Astrocyte of the hippocampus (primary cell): ENCODE measurements around the gene RNF157.
"Not testable (repeated sequence)": the region's sequence is repeated elsewhere in the genome, so short reads cannot be mapped to it uniquely, and the experiment has no call there.

Experiments used
- DNase-seq: peaks from one replicate; pipeline ENCODE4 v3.0.0; 2011; ENCODE audit warnings: low read depth, low spot score

The RNF157 gene

GRCh38 chr17:76189741-76190140 is 50.6 kb downstream of the RNF157 start:
- no peak for DNase-seq

GRCh38 chr17:76189247-76189646 is 51.0 kb downstream of the RNF157 start:
- DNase-seq = no peak

DNA sequence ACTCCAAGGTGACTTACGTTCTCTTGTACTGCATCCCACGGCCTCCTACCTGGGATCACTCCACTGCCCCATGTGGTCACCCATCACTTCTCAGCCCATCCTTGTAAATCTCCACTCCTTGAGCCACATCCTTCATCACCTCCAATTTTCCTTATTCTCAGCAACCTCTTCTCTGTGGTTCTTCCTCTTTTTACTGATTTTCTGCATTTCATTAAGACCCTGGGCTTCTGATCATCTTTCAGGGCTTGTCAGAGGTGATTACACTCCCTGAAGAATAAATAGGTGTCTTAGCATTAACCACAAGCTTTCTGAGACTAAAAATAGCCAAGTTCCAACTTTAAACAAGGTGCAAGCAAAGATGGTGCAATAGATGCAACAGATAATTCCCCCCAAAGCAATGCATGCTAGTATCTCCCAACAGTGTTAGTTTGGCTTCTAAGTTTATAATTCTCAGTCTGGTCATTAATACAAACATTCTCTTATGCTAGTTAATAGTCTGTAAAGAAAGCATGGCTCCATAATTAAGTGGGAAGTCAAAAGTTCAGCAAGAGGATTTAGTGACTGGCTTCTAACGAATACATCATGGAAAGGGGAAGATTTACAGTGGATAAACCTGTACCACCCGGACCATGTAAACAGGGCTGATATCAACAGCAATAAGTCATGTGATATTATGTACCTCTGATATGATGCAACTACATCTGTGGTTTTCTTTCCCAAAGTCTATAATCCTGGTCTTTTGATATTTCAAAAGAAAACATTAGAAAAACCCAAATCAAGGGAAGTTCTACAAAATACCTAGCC is 51.9 kb downstream of the RNF157 start:
- no peak for DNase-seq

DNA sequence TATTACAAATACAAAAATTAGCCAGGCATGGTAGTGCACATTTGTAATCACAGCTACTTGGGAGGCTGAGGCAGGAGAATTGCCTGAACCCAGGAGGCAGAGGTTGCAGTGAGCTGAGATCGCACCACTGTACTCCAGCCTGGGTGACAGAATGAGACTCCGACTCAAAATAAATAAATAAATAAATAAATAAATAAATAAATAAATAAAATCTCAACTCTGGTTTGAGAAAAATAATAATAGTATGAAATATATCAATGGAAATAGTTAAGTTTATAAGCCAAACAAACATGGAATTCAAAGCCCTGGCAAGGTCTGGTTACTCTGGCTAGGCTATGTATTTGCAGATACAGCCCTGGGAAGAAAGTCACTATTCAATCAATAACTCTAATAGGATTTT is 53.5 kb downstream of the RNF157 start:
- not testable (repeated sequence) for DNase-seq

GRCh38 chr17:76184290-76184689 is 56.0 kb downstream of the RNF157 start:
- DNase-seq = no peak

- peak; percentile 92 for DNase-seq
These were observed 58.1 kb downstream of the RNF157 start for GRCh38 chr17:76182016-76182764.

DNA sequence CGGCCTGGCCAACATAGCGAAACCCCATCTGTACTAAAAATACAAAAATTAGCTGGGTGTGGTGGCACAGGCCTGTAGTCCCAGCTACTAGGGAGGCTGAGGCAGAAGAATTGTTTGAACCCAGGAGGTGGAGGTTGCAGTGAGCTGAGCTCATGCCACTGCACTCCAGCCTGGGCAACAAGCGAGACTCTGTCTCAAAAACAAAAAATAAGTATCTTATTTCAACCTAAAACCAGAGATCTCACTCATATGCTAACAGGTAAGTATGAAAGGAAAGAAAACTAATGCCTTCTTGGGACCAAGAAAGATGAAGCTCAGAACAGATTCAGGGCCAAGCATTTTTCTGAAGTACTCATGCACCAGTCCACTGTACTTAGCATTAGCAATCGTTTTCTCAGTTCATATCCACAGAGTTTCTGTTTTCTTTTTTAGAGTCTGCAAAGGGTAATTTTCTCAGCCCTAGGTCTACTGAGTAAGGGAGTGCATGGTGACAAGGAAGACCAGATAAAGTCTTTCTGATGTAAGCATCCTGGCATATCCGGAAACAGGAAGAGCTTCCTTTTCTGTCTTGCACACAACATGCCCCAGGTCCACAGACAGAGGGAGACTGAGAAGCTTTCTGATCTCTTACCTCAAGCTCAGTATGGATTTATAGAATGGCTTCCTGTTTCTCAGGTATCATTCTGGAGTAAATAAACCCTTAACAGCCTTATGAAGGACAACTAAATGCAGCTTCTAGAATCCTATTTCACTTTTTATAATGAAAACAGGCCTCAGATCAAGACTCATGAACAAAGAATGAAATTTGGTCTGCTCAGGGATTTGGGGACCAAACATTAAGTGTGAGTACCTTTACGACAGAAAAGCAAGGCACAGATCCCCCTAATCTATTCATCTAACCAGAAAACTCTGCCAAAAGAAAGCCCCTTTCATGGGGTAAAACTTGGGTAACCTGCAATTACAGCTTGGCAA is 60.5 kb downstream of the RNF157 start:
- no peak for DNase-seq

- no peak for DNase-seq
These were observed 62.2 kb downstream of the RNF157 start for GRCh38 chr17:76178124-76178523.

GRCh38 chr17:76176701-76177574 is 63.4 kb downstream of the RNF157 start:
- no peak for DNase-seq

GRCh38 chr17:76174037-76174436 is 66.3 kb downstream of the RNF157 start:
- DNase-seq = no peak

GRCh38 chr17:76173474-76173873 is 66.8 kb downstream of the RNF157 start:
- DNase-seq = no peak

DNA sequence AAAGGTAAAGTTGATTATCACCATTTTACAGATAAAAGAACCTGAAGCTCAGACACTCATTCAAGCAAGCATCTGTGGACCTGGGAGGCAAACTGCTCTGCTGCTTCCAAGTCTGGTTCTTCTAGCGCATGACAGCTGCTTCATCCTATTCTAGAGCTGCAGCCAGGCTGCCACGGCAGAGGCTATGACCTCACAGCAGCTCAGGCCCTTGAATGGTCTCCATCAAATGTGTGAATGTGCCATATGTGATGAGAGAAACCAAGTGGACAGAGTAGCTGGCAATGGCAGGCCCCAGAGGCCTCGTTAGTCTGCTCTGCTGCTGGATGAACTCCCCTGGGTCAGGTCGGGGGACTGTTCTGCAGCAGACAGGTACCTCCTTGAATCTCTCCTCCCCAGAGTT is 68.6 kb downstream of the RNF157 start:
- DNase-seq = no peak

GRCh38 chr17:76170114-76170513 is 70.2 kb downstream of the RNF157 start:
- DNase-seq = no peak

DNA sequence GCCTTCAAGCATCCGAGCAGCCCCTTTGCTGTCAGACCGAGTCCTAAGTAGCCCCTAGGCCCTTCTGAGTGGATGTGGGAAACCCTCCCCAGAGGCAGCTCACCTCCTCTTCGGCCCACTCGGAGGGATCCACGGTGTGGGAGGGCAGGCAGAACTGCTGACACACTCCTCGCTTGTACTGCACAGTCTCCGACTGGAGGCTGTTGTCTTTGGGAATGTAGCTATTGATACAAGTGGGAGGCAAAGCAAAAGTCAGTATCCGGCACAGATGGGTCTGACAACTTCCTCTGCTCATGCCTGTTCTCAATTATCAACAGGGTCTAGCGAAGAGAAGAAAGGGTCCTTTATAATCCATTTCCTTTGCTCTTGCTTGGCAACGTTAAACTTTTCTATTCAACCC is 73.4 kb downstream of the RNF157 start:
- no peak for DNase-seq

- DNase-seq = peak; percentile 71
These were observed 74.1 kb downstream of the RNF157 start for GRCh38 chr17:76166168-76166567.

- DNase-seq = no peak
These were observed 76.0 kb downstream of the RNF157 start for GRCh38 chr17:76164331-76164730.

DNA sequence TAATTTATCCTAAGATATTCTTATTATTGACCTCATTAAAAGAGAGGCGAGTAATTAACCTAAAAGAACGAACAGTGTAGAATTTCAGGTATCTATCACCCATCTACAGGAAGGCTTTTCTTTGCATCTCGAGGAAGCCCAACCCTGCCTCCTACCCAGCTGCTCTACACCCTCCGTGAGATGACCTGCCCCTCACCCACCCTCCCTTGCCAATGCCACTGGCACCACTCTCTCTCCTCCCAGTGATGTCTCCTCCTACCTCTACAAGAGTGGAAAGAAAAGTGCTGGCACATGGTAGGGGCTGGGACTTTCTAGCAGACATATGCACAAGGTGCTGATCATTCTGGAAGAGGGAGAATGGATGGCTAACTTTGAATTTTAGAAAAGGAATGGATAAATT is 76.4 kb downstream of the RNF157 start:
- no peak for DNase-seq

GRCh38 chr17:76161619-76162266 is 78.5 kb downstream of the RNF157 start:
- no peak for DNase-seq

GRCh38 chr17:76160896-76161528 is 79.3 kb downstream of the RNF157 start:
- DNase-seq = no peak

GRCh38 chr17:76159157-76159556 is 81.1 kb downstream of the RNF157 start:
- DNase-seq = no peak
